GM23338 (cell line): Measurements from ENCODE around the gene SNX8. TPM values are rescaled to one million over a fixed set of nuclear protein-coding genes. Genes with fewer than 3 reads are reported as not detected.

Source experiments
- ATAC-seq: fragments of 200-7000 bp; cut with Tn5 transposase; 3 replicates; pipeline ENCODE4 v1.9.1; 2020
- DNase-seq: peaks from one replicate; pipeline ENCODE4 v3.0.0-alpha.2; 2015; ENCODE audit warnings: low spot score
- H2AFZ ChIP-seq: fragments of 200-600 bp; sonication (generic); 2 replicates; pipeline ENCODE4 v1.8.0; 2016; ENCODE audit warnings: antibody characterized with exemption, mild to moderate bottlenecking, moderate library complexity
- H3F3A ChIP-seq: fragments of 200-600 bp; sonication (generic); replicated peaks from 2 replicates; pipeline ENCODE4 v1.8.0; 2017; ENCODE audit warnings: antibody characterized with exemption, mixed run types, low read depth
- H3K27ac ChIP-seq: fragments of 200-600 bp; sonication (generic); 2 replicates; pipeline ENCODE4 v1.6.1; 2016; ENCODE audit warnings: low read depth
- H3K27me3 ChIP-seq: fragments of 200-600 bp; sonication (generic); 2 replicates; pipeline ENCODE4 v1.8.0; 2016; ENCODE audit warnings: mild to moderate bottlenecking, mixed run types, moderate library complexity; ENCODE audit not compliant: insufficient read depth
- H3K36me3 ChIP-seq: fragments of 200-600 bp; sonication (generic); 2 replicates; pipeline ENCODE4 v1.8.0; 2016; ENCODE audit warnings: mild to moderate bottlenecking; ENCODE audit not compliant: insufficient read depth
- H3K4me1 ChIP-seq: fragments of 200-600 bp; sonication (generic); 2 replicates; pipeline ENCODE4 v1.8.0; 2016; ENCODE audit warnings: mild to moderate bottlenecking, moderate library complexity; ENCODE audit not compliant: insufficient read depth
- H3K4me2 ChIP-seq: fragments of 200-600 bp; sonication (generic); 2 replicates; pipeline ENCODE4 v1.7.1; 2017; ENCODE audit warnings: mixed run types
- H3K4me3 ChIP-seq: fragments of 200-600 bp; sonication (generic); 2 replicates; pipeline ENCODE4 v1.6.1; 2016; ENCODE audit warnings: mixed run types
- H3K79me2 ChIP-seq: fragments of 200-600 bp; sonication (generic); replicated peaks from 2 replicates; pipeline ENCODE4 v1.8.0; 2017; ENCODE audit warnings: mild to moderate bottlenecking; ENCODE audit not compliant: insufficient read depth
- H3K9me2 ChIP-seq: fragments of 200-600 bp; sonication (generic); 2 replicates; pipeline ENCODE4 v1.8.0; 2017; ENCODE audit not compliant: insufficient read depth
- H4K20me1 ChIP-seq: fragments of 200-600 bp; sonication (generic); replicated peaks from 2 replicates; pipeline ENCODE4 v1.8.0; 2017; ENCODE audit warnings: mild to moderate bottlenecking; ENCODE audit not compliant: insufficient read depth
- H3K27ac Mint-ChIP-seq: 2 replicates; pipeline ENCODE4 v1.8.0; 2020; ENCODE audit warnings: inconsistent platforms, mild to moderate bottlenecking, moderate library complexity, mixed read lengths
- H3K27me3 Mint-ChIP-seq: 3 replicates; pipeline ENCODE4 v1.8.0; 2022; ENCODE audit warnings: low read depth, mild to moderate bottlenecking, moderate library complexity, mixed read lengths, inconsistent platforms; ENCODE audit not compliant: insufficient read depth, poor library complexity
- H3K36me3 Mint-ChIP-seq: 3 replicates; pipeline ENCODE4 v1.8.0; 2021; ENCODE audit warnings: low read depth, mild to moderate bottlenecking, inconsistent platforms, moderate library complexity, mixed read lengths
- H3K4me1 Mint-ChIP-seq: 3 replicates; pipeline ENCODE4 v1.8.0; 2020; ENCODE audit warnings: mild to moderate bottlenecking, inconsistent platforms, mixed read lengths
- H3K4me3 Mint-ChIP-seq: 3 replicates; pipeline ENCODE4 v1.8.0; 2021; ENCODE audit warnings: moderate library complexity, mild to moderate bottlenecking, inconsistent platforms, mixed read lengths
- H3K9me3 Mint-ChIP-seq: 3 replicates; pipeline ENCODE4 v1.8.0; 2020; ENCODE audit warnings: moderate library complexity, mild to moderate bottlenecking, inconsistent platforms, mixed read lengths
- CTCF ChIP-seq, 2 experiments: fragments of 200-600 bp in 1 of 2; sonication (generic) in 1 of 2; conservative IDR thresholded peaks; 2 replicates each; pipeline versions ENCODE4 v1.5.1 to v1.6.1; 2016 to 2017; ENCODE audit warnings: antibody characterized with exemption in 2 of 2, low read depth in 2 of 2, mild to moderate bottlenecking in 2 of 2, moderate library complexity in 1 of 2
- ETS1 ChIP-seq: IDR thresholded peaks from 2 replicates; pipeline ENCODE4 v1.6.1; 2016; ENCODE audit warnings: antibody characterized with exemption
- EZH2 ChIP-seq: fragments of 200-600 bp; sonication (generic); IDR thresholded peaks from one replicate; pipeline ENCODE4 v1.8.0; 2017; ENCODE audit warnings: antibody characterized with exemption, mild to moderate bottlenecking, low read depth; ENCODE audit not compliant: unreplicated experiment
- EZH2phosphoT487 ChIP-seq: fragments of 200-600 bp; sonication (generic); IDR thresholded peaks from one replicate; pipeline ENCODE4 v1.8.1; 2018; ENCODE audit warnings: antibody characterized with exemption; ENCODE audit not compliant: unreplicated experiment
- ZNF114 ChIP-seq: fragments of 250-450 bp; sonication (Bioruptor Pico); IDR thresholded peaks from 2 replicates; pipeline ENCODE4 v1.5.0; 2020; ENCODE audit warnings: mild to moderate bottlenecking, moderate library complexity
- ZNF462 ChIP-seq: fragments of 250-450 bp; sonication (Bioruptor Pico); IDR thresholded peaks from 2 replicates; pipeline ENCODE4 v1.5.0; 2020; ENCODE audit warnings: mild to moderate bottlenecking, moderate library complexity
- polyA plus RNA-seq: library from polyadenylated mRNA; unstranded; fragments of >200 nt; fragmentation: Nextera tagmentation; extraction: Ambion mirVana; gene quantifications from 2 replicates; pipeline ENCODE4 v1.2.1, GENCODE V29; 2016
- total RNA-seq: library from RNA; depleted of rRNA; stranded (reverse); fragments of >200 nt; shearing (Covaris generic); gene quantifications from 2 replicates; pipeline ENCODE4 v1.2.3, GENCODE V29; 2014

SNX8 gene
- total and polyA plus RNA-seq, 2 experiments from 2014 or later: 44.3 to 50.9 TPM

GRCh38 chr7:2290877-2291276 lies 23.4 kb downstream of the SNX8 start (continued):
- TF ChIP-seq ZNF462 (CRISPR knock-in tag) (no peak), CTCF (conservative IDR thresholded peaks at IDR 0.05; ENCODE audit: low read depth in 2 of 2) (no peak), EZH2 (no peak), ETS1 (no peak)

- no peak overlapping the region for H2AFZ ChIP-seq
- Mint-ChIP-seq H3K9me3 (no peaks in the 10 kb centered on the region), H3K27me3 (peaks cover 3% of the 10 kb centered on the region), H3K4me3 (no peak overlapping the region), H3K36me3 (no peaks in the 10 kb centered on the region), H3K4me1 (no peaks in the 10 kb centered on the region), H3K27ac (no peak overlapping the region; the same call in 1 of the 2 replicates)
- H3K4me3 ChIP-seq: no peak overlapping the region
- H3K9me2 ChIP-seq: no peaks in the 10 kb centered on the region
- no peaks in the 10 kb centered on the region for H4K20me1 ChIP-seq
- no peak overlapping the region for H3K4me2 ChIP-seq
- H3K27ac ChIP-seq: no peak overlapping the region
- no peaks in the 10 kb centered on the region for H3F3A ChIP-seq
- H3K27me3 ChIP-seq: no peaks in the 10 kb centered on the region
- no peaks in the 10 kb centered on the region for H3K4me1 ChIP-seq
- peaks cover 13% of the 10 kb centered on the region; the same call in 1 of the 2 replicates for H3K79me2 ChIP-seq
- ATAC-seq (no peak), DNase-seq (no peak)
- H3K36me3 ChIP-seq: no peaks in the 10 kb centered on the region
- TF ChIP-seq ZNF114 (CRISPR knock-in tag): no peak
- no peak for TF ChIP-seq ZNF462 (CRISPR knock-in tag)
- no peak for TF ChIP-seq EZH2phosphoT487
Observed at GRCh38 chr7:2289621-2290020, 24.6 kb downstream of the SNX8 start.
